Endometrial microvascular endothelial cells (primary cell): Measurements from ENCODE around the gene NKIRAS2. TPM values are rescaled to one million over a fixed set of nuclear protein-coding genes. Genes with fewer than 3 reads are reported as not detected.

Experiments
- in situ Hi-C: cut with HindIII; loops from 2 replicates; pipeline ENCODE4 v1.10.0; 2017; ENCODE audit warnings: low sequenced_read_pairs, low pct_unique_long_range_greater_than_20kb; ENCODE audit errors: inconsistent ontology term
- total RNA-seq: library from RNA; depleted of rRNA; stranded (reverse); fragments of >200 nt; gene quantifications from one replicate; pipeline ENCODE4 v1.2.3, GENCODE V29; 2015; ENCODE audit errors: inconsistent ontology term

The NKIRAS2 gene
- total RNA-seq, 1 donor from 2014 or later = 60.0 TPM

- in situ Hi-C loops = no loop called here
Observed at GRCh38 chr17:42049834-42050392, 30.0 kb downstream of the NKIRAS2 start.

- in situ Hi-C loops = no loop called here
Observed at GRCh38 chr17:42050393-42051012, 30.6 kb downstream of the NKIRAS2 start, which contains the start of gene C17orf113. TSS of gene C17orf113 (minus strand) at chr17:42050601. CDS start at chr17:42043376, 7,225 bp downstream.

- in situ Hi-C loops = no loop called here
Observed at GRCh38 chr17:42051013-42051400, 31.1 kb downstream of the NKIRAS2 start.

GRCh38 chr17:42051645-42052044 is 31.8 kb downstream of the NKIRAS2 start:
- in situ Hi-C loops = no loop called here

GRCh38 chr17:42052346-42052877 is 32.5 kb downstream of the NKIRAS2 start:
- in situ Hi-C loops = no loop called here

- in situ Hi-C loops = no loop called here
Observed at GRCh38 chr17:42053731-42054500, 34.0 kb downstream of the NKIRAS2 start.

- in situ Hi-C loops = no loop called here
Observed at GRCh38 chr17:42055027-42055426, 35.1 kb downstream of the NKIRAS2 start.

- in situ Hi-C loops = no loop called here
Observed at GRCh38 chr17:42055496-42055895, 35.6 kb downstream of the NKIRAS2 start.

- in situ Hi-C loops = no loop called here
Observed at GRCh38 chr17:42056635-42057034, 36.7 kb downstream of the NKIRAS2 start.

GRCh38 chr17:42058063-42058462 is 38.2 kb downstream of the NKIRAS2 start:
- in situ Hi-C loops = no loop called here

GRCh38 chr17:42059815-42060214 is 39.9 kb downstream of the NKIRAS2 start:
- in situ Hi-C loops = no loop called here

GRCh38 chr17:42060231-42060630 is 40.3 kb downstream of the NKIRAS2 start:
- in situ Hi-C loops = no loop called here

- in situ Hi-C loops = no loop called here
Observed at GRCh38 chr17:42061646-42062487, 42.0 kb downstream of the NKIRAS2 start.

- in situ Hi-C loops = no loop called here
Observed at GRCh38 chr17:42062681-42063080, 42.8 kb downstream of the NKIRAS2 start.

- in situ Hi-C loops = no loop called here
Observed at GRCh38 chr17:42065201-42065600, 45.3 kb downstream of the NKIRAS2 start.

- in situ Hi-C loops = no loop called here
Observed at GRCh38 chr17:42067371-42068091, 47.6 kb downstream of the NKIRAS2 start.

GRCh38 chr17:42068979-42069378 is 49.1 kb downstream of the NKIRAS2 start:
- in situ Hi-C loops = no loop called here

- in situ Hi-C loops = no loop called here
Observed at GRCh38 chr17:42071810-42072209, 51.9 kb downstream of the NKIRAS2 start.
